Activated CD4-positive, CD25-positive, alpha-beta regulatory T cell (primary cell): ENCODE measurements around the gene ZNF445.
A peak's percentile ranks its signal among the peaks of the same experiment; 100 is the strongest.
"Not testable (repeated sequence)": the region's sequence is repeated elsewhere in the genome, so short reads cannot be mapped to it uniquely, and the experiment has no call there.

Source experiments
- DNase-seq, 4 experiments: peaks; one replicate each; lab custom pipeline; 2025; lab: John Stamatoyannopoulos, UW

The ZNF445 gene

DNA sequence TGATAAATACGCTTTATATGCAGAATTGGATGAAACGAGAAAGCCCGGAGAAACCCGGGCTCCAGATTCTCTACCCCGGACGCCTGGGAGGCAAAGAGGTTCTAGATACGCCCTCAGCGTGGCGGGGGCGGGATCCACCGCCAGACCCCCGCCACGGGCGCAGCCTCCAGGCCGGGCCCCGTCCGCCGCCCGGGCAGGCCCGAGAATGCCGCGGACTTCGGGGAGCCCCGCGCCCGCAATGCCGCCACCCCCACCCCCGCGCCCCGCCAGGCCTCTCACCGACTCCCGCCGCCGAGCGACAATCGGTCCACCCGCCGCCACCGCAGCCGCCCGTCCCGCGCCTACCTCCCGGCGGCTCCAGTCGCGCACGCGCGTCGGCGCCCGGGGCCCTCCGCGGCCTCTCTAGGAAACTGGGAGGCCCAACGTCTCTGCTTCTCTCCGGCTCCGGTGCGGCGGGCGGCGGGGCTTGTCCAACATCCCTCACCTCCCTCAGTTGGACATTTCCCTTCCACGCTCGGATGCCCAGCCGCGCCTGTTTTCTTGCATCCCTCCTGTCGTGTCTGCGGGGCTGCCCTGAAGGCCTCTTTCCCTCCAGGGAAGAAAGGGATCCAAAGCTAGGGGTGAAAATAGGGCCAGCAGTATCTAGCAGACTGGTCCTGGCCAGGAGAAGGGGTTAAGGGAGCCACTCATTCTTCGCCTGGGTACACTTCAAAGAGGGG is at the start of gene ZNF445:
ZNF445 (minus strand) TSS at position 359 of the 719 bp plus-strand sequence. CDS start 22,121 bp downstream, outside the sequence.
- peak; percentile 47 to 64 (median 50) for DNase-seq

DNA sequence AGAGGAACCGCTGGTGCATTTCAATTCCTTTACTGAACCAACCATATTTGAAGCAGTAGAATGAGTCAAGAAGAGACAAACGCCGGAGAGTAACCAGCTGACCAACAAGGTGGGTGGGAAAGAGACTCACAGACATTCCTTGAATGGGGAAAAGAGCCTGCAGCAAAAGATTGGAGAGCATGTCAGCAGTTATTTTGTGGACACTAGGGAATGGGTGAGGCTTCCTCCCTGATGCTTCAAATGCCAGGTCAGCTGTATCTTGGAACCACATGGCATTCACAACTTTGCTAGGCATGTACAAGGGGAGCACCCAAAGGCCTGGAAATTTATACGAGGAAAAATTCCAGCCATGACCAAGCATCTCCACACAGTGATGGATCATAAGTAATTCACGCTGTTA is 47.6 kb upstream of the ZNF445 start:
- DNase-seq: no peak

DNA sequence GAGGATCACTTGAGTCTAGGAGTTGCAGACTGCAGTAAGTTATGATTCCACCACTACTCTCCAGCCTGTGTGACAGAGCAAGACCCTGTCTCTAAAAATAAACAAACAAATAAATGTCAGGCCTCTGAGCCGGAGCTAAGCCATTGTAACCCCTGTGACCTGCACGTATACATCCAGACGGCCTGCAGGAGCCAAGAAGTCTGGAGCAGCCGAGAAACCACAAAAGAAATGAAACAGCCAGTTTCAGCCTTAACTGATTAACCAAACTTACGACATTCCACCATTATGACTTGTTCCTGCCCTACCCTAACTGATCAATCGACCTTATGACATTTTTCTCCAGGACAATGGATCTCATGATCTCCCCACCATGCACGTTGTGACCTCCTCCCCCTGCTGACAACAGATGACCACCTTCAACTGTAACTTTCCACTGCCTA is 45.0 kb upstream of the ZNF445 start:
- no peak for DNase-seq

DNA sequence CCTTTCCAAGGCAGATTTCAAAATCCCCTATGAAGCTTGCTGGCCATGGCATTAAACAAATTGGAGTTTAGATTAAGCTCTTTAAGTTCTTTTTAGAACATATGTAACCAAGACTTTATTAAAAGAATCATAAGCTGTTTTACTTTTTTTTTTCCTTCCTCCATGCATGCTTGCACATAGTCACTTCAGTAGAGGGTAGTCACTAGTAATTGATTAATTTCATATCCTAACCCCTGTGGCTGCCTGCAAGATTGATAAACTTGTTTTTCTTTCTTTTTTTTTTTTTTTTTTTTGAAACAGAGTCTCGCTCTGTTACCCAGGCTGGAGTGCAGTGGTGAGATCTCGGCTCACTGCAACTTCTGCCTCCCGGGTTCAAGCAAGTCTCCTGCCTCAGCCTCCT is 44.3 kb upstream of the ZNF445 start:
- no peak for DNase-seq

DNA sequence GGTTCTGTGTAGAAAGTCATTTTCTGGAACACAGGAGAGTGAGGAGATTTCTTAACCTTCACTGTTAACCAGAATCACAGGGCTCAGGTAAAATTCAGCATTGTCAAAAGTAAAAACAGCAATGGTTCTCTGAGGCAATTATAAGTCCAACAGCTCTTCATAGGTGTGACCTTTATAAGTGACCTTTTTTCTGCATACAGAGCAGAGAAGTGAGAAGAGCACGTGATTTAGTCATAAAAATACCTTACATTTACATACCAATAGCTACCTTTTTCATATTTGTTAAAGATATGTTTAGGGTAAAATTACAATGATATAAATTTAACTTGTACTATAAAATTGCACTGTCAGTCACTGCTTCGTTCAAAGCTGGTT is 41.3 kb upstream of the ZNF445 start:
- DNase-seq: no peak

DNA sequence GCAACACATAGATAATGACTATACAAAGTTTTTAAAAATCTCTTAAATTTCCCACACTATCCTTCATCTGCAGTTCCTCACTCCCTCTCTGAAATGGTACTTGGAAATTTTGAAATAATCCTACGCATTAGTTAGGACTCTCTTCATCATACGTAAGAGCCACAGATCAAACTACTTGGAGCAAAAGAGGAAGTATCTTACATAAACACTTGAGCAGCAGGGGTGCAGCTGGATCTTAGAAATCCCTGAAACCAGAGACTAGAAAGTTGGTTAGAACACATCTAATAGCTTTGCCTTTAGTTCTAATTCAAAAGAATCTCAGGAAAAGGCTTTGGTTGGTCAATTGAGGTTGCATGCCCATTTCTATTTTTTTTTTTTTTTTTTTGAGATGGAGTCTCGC is 38.8 kb upstream of the ZNF445 start:
- DNase-seq: no peak

DNA sequence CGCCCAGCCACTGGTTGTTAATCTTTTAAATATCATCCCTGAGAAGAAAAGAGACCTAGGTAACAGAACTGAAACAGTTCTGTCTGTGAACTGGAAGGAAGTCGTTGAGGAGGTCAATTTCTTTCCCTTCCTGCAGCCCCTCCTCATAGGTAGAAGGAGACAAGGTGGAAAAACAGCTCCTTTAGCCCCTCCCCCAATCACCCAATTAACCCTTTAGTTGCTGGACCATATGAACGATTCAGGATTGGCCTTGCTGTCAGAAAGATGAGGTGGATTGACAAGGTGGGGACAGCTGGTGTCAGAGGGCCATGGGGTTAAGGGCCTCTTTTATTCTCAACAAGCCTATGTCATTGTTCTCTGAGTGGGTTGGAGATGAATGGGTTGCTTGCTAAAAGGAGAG is 36.0 kb upstream of the ZNF445 start:
- DNase-seq: no peak

DNA sequence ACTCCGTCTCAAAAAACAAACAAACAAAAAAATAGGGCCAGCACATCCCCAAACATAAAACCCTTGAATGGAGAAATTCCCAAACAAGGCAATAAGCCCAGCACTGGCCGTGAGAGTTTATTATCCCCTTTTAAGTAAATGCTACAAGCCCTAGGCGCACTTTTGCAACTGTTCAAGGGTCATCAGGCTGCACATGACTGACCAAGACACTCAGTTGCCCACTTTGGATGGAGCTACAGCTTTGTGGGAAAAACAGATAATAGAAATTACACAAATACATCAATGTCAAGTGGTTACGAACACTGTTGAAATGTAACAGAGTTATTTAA is 33.7 kb upstream of the ZNF445 start:
- no peak for DNase-seq

DNA sequence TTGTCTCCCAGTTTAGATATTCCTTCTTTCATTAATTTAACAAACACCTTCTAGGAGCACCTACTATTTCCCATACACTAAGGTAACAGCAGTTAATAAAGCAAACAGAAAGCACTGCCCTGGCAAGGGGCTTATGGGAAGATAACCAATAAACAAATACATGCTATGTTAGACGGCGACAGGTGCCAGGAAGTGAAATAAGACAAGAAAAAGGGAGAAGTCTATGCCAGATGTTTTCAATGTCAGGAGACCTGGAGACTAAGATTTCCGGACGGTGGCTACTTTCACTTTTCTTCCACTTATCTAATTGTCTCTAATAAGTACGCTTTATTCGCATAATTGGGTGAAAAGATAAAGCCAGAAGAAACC is 32.5 kb upstream of the ZNF445 start:
- no peak for DNase-seq

DNA sequence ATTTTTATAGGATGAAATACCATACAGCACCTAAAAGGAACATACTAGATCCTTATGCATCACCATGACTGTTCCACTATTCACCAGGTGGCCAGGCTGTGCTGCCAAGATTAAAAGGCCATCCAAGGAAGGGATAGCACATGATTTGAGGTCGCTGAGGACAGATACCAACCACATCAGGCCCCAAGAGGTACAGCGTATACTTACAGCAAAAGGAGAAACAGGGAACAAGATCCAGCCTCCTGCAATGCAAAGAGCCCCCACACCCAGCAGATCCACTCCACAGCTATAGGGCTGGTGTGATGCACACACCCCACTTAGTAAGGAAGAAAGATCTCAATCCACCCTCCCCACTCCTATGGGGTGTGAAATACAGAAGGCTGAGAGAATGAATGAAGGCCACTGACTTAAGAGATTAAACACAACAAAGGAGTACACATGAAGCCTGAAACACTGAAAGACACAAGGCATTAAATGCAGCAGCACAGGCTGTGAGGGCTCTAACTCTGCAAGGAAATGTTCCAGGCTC is 32.0 kb upstream of the ZNF445 start:
- no peak for DNase-seq

DNA sequence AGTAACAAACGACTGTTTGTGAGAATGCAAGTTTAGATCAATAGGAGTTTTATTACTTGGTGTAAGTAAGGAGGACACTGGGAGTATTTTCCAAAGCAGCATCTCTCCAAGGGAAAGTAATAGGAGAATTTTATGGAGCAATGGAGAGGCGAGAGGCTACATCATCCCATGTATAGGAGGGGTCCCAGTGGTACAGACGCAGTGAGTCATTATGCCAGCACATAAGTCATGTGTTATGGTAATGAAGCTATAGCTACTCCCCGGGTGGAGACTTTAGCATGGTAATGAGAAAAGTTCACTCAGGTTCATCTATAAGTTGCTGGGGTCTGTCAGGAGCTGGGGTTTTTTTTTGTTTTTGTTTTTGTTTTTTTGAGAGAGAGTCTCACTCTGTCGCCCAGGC is 29.5 kb upstream of the ZNF445 start:
- no peak for DNase-seq

DNA sequence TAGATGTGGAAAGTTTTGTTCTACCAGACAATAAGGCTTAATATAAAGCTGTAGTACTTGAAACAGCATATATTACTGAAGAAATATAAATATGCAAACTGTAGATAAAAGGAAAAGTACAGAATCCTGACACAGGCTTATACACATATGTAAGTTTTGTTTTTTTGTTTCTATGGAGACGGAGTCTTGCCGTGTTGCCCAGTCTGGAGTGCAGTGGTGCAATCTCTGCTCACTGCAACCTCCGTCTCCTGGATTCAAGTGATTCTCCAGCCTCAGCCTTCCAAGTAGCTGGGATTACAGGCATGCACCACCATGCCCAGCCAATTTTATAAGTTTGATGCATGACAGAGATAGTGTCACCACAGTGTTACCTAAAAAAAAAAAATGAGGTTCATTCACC is 29.1 kb upstream of the ZNF445 start:
- DNase-seq: no peak

DNA sequence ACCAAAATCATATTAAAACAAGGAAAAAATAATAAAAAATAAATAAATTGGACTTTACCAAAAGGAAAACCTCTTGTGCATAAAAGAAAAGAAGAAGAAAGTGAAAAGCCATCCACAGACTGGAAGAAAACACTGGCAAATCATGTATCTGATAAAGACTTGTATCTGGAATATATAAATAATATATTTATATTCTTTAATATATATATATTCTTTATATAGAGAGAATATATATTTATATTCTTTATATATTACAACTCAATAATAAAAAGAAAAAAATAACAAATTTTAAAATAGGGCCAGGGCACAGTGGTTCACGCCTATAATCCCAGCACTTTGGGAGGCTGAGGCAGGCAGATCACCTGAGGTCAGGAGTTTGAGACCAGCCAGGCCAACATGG is 27.1 kb upstream of the ZNF445 start:
- no peak for DNase-seq

DNA sequence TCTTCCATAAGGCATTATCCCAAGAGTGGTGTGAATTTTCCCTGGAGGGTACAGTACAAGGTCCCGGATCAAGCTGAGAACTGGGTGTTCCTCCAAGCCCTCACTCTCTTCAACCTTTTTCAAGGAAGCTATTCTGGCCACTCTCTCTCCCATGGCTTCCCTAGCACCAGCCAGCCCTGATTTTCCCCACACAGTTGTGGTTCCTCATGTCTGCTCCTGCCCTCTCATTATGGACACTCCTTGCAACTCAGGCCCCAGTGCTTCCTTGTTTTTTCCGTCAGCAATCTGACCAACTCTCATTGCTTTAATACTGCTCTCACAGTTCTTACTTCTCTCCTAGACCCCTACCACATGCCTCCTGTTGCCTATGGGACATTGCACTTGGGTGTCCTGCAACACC is 25.7 kb upstream of the ZNF445 start:
- not testable (repeated sequence) for DNase-seq

DNA sequence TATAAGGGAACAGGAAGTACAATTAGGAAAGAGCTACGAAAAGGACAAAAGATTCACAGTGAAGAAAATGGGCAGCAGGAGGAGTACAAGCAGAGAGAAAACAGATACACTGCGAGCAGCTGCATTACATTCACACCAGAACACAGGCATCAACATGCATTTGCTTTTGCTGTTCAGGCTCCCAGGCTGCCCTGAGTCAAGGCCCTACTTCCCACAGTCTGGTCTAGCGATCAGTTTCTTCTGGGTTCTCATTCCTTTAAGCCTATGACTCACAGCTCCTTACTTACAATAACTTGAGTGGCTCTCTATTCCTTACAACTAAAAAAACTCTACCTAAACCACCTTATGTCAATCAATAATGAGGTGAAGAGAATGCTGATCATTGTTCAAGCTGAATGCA is 24.5 kb upstream of the ZNF445 start:
- DNase-seq: no peak

DNA sequence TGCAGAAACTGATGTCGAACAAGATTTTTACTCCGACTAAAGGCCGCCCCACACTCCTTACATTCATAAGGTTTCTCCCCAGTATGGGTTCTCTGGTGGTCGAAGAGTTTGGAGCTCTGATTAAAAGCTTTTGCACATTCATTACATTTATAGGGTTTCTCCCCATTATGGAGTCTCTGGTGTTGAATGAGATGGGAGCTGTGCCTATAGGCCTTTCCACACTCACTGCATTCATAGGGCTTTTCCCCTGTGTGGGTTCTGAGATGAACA is 22.4 kb upstream of the ZNF445 start:
- DNase-seq: not testable (repeated sequence)

DNA sequence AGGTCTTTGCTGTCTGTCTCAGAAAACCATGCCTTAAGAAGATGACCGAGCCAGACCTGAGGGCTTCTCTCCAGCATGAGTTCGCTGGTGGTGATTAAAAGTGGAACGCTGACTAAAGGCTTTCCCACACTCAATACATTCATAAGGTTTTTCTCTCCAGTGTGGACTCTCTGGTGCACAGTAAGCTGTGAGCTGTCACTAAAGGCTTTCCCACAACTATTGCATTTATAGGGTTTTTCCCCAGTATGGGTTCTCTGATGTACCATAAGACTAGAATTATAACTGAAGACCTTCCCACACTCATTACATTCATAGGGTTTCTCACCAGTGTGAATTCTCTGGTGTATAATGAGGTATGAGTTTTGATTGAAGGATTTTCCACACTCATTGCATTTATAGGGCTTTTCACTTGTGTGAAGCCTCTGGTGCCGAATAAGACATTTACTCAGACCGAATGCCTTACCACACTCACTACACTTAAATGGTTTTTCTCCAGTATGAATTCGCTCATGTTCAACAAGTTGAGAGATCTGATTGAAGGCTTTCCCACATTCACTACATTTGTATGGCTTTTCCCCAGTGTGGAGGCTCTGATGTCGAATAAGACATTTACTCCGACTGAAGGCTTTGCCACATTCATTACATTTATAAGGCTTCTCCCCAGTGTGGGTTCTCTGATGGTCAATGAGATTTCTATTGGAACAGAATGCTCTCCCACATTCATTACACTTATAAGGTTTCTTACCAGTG is 21.9 kb upstream of the ZNF445 start:
- no peak for DNase-seq

DNA sequence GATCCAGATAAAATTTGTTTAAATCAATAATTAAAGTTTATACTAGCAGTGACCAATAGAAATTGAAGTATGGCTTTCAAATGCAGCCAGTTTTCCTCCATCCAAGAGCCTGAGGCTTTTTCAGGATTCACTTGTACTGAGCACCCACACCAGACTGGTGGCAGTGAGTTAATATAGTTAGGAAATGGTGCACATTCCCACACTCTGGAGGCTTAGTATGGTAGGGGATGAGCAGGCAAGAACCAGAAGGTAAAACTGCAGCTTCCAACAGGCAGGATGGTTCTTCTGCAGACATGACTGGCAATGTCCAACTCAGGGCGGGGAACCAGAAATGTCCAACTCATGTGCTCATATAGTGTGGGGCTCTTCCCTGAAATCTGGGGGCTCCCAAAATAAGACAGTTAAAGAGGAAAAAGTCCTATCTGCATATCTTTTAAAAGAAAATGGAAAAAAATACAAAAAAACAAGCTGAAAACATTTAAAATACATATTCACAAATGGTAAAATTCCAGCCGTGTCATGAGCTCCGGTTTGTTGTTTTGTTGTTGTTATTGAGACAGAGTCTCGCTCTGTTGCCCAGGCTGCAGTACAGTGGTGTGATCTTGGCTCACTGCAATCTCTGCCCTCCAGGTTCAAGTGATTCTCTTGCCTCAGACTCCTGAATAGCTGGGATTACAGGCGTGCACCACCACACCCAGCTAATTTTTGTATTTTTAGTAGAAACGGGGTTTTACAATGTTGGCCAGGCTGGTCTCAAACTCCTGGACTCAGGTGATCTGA is 18.4 kb upstream of the ZNF445 start:
- no peak for DNase-seq

DNA sequence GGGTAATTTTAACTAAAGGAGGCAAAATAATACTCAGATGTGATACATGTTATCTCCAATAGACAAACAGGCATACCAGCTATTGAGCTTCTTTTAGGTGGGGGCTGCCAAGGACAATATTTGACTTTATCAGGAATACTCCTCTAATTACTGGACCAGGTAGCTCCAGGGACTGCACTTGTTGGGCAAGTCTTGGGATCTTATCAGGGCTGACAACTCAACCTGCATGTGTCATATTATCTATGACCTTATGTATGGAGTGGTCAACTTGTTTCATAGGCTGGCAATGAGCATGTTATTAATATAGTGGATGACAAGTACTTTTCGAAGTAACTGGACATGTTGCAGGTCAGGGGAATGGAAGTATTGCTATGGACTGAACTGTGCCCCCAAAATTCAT is 15.0 kb upstream of the ZNF445 start:
- no peak for DNase-seq

DNA sequence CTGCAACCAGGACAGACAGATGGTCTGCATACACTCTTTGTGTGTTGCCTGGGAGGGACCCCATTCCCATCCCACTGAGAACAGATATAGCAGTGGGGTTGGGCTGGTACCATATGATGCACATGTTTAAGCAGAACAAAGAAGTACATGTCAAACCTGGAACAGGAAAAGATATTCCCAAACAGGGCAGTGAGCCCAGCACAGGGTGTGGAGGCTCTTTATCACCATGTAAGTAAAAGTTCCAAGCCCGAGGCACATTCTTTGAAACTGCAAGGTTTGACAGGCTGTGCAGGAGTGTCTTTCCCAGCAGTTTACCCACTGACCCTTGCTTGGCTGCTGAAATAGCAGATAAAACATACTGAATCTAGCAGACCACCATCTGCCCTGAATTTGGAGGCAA is 5.3 kb upstream of the ZNF445 start:
- no peak for DNase-seq

DNA sequence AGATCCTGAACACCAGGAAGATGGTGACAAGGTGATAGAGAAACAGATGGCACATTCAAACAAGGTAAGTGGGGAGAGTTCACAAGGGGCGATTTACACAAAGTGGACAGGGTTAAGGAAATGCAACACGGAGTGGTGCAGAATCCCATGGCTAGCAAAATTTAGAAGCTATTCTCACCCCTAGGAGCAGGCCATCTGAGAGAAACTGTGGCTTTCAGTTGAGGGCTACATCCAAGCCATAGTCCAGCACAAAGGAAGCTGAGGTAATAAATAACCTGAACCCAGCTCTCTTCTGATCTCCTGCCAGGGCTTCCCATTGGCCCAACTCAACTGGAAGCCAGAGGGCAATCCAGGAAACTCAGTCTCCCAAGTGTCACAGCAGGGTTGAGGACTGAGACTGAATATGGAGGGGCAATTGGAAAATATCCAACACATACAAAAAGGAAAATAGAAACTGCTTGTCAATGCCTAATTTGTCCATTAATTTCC is 1.2 kb upstream of the ZNF445 start:
- DNase-seq: no peak

DNA sequence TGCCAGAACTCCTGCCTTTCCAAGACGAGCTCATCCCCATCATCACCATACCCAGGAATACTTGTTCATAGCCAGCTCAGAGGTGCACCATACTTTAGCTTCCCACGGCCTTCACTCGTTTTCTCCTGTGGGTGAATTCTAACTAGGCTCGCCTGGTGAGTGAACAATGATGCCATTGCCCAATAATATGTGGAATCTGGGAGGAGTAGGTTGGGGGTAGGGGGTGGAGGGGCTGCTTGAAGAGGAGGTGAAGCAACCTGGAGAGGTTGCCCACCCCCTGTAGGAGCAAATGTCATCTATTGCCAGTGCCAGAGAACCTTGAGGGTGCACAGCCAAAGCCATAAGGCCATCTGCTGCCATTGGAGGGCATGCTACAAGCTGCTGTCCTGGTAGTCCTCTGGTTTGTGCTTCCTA is 592 bp upstream of the ZNF445 start:
- DNase-seq: no peak

DNA sequence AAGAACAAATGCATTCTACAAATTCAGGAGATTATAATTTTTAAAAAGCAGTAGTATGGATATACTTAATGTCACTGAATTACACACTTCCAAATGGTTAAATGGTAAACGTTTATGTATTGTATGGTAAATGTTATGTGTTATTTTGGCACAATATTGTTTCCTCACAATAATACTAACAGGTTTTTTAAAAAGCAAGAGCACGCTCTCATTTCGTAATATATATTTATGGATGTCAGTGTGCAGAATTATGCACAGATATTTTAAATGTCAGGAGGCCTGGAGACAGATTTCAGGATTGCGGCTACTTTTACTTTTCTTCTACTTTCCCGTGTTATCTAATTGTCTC is 533 bp downstream of the ZNF445 start:
- DNase-seq: no peak
